ENCODE data around the gene MED13L. TPM values are rescaled to one million over a fixed set of nuclear protein-coding genes. Genes with fewer than 3 reads are reported as not detected.
"Not testable (repeated sequence)": the region's sequence is repeated elsewhere in the genome, so short reads cannot be mapped to it uniquely, and the experiment has no call there.

Gene MED13L
- polyA plus RNA-seq, 1 of the 3 experiments (the other 2 are of a cell fraction), result 17.1 TPM

GRCh38 chr12:116133149-116133548 lies 144.3 kb downstream of the MED13L start (continued):
- TF ChIP-seq REST (IDR thresholded peaks at IDR 0.05; ENCODE audit: low read depth, low read length) (no peak), POLR2AphosphoS5 (IDR thresholded peaks at IDR 0.05; ENCODE audit: low read depth, low read length) (no peak), TAF1 (IDR thresholded peaks at IDR 0.05; ENCODE audit: borderline replicate concordance, low read depth, low read length) (no peak), EZH2phosphoT487 (IDR thresholded peaks at IDR 0.05; ENCODE audit: borderline replicate concordance, low read depth) (no peak)

- H2AFZ ChIP-seq (ENCODE audit: low read depth), result not testable (repeated sequence)
Observed at GRCh38 chr12:116131987-116132386, 145.5 kb downstream of the MED13L start.

GRCh38 chr12:116131176-116131575 lies 146.3 kb downstream of the MED13L start:
- no peak for DNase-seq
- Histone ChIP-seq H4K20me1 (ENCODE audit: insufficient read depth) (peaks cover 100% of the 10 kb centered on the region), H2AFZ (ENCODE audit: low read depth) (no peak overlapping the region), H3K9ac (no peak overlapping the region), H3K36me3 (replicated peaks in 1 of 2; ENCODE audit: control insufficient read depth in 1 of 2, insufficient read depth in 2 of 2, low read length in 1 of 2) (no peaks in the 10 kb centered on the region), H3F3A (replicated peaks; ENCODE audit: insufficient read depth) (peaks cover 38% of the 10 kb centered on the region), H3K27me3 (ENCODE audit: insufficient read depth) (no peaks in the 10 kb centered on the region), H3K4me3 (ENCODE audit: low read depth in 2 of 2, low read length in 1 of 2) (no peak overlapping the region), H3K4me1 (ENCODE audit: control insufficient read depth in 1 of 2, insufficient read depth in 2 of 2, low read depth in 1 of 2, low read length in 1 of 2) (peaks cover 20 to 73% of the 10 kb centered on the region in 2 experiments), H3K9me2 (no peaks in the 10 kb centered on the region), H3K27ac (ENCODE audit: low read depth in 2 of 2, low read length in 1 of 2) (peak overlapping the region in 1 of 2 experiments; percentile 49; a peak in 2 of 4 replicates), H3K9me3 (no peaks in the 10 kb centered on the region), H3K79me2 (ENCODE audit: insufficient read depth) (peaks cover 100% of the 10 kb centered on the region), H3K4me2 (0 out of 2 replicates have a peak overlapping the region, but pooled peaks have one; percentile 52)
- CTCF ChIA-PET, result interaction anchor here (1.2 to 2.9 kb wide), 4 partner anchors 10 to 468 kb away, joined by 3 to 19 read pairs (median 6); no protein-coding TSS in a partner anchor
- 96% methylated on average over 3 of the region's 3 CpGs for WGBS (ENCODE audit: low lambda C conversion rate)
- no peak for TF ChIP-seq NFIC (IDR thresholded peaks at IDR 0.05; ENCODE audit: borderline replicate concordance)
- TF ChIP-seq RFX5 (IDR thresholded peaks at IDR 0.05; ENCODE audit: low read length), result no peak
- POLR2A ChIA-PET, result interaction anchor here (0.6 kb wide), 1 partner anchor 168 kb away, joined by 3 read pairs; no protein-coding TSS in a partner anchor

More at GRCh38 chr12:116131987-116132386, 145.5 kb downstream of the MED13L start:
- H3K4me2 ChIP-seq; POLR2A ChIA-PET; H3K9me3 ChIP-seq; H3K27ac ChIP-seq (ENCODE audit: low read depth in 2 of 2, low read length in 1 of 2); H3K9me2 ChIP-seq; H3K27me3 ChIP-seq (ENCODE audit: insufficient read depth); H3K9ac ChIP-seq; DNase-seq; H3K36me3 ChIP-seq (replicated peaks in 1 of 2; ENCODE audit: control insufficient read depth in 1 of 2, insufficient read depth in 2 of 2, low read length in 1 of 2); H3K4me3 ChIP-seq (ENCODE audit: low read depth in 2 of 2, low read length in 1 of 2): not testable (repeated sequence)
- WGBS (ENCODE audit: low lambda C conversion rate), result 93% methylated on average over 9 of the region's 10 CpGs
- peaks cover 100% of the 10 kb centered on the region for H4K20me1 ChIP-seq (ENCODE audit: insufficient read depth)
- H3K79me2 ChIP-seq (ENCODE audit: insufficient read depth), result peaks cover 100% of the 10 kb centered on the region
- peaks cover 20 to 75% of the 10 kb centered on the region in 2 experiments for H3K4me1 ChIP-seq (ENCODE audit: control insufficient read depth in 1 of 2, insufficient read depth in 2 of 2, low read depth in 1 of 2, low read length in 1 of 2)
- peaks cover 44% of the 10 kb centered on the region for H3F3A ChIP-seq (replicated peaks; ENCODE audit: insufficient read depth)
- CTCF ChIA-PET, result interaction anchor here (1.0 to 2.9 kb wide), 2 partner anchors 9 to 572 kb away, joined by 4 to 19 read pairs; no protein-coding TSS in a partner anchor

Data from SK-N-SH (cell line).